Measurements from ENCODE around the gene INO80B.

DNA sequence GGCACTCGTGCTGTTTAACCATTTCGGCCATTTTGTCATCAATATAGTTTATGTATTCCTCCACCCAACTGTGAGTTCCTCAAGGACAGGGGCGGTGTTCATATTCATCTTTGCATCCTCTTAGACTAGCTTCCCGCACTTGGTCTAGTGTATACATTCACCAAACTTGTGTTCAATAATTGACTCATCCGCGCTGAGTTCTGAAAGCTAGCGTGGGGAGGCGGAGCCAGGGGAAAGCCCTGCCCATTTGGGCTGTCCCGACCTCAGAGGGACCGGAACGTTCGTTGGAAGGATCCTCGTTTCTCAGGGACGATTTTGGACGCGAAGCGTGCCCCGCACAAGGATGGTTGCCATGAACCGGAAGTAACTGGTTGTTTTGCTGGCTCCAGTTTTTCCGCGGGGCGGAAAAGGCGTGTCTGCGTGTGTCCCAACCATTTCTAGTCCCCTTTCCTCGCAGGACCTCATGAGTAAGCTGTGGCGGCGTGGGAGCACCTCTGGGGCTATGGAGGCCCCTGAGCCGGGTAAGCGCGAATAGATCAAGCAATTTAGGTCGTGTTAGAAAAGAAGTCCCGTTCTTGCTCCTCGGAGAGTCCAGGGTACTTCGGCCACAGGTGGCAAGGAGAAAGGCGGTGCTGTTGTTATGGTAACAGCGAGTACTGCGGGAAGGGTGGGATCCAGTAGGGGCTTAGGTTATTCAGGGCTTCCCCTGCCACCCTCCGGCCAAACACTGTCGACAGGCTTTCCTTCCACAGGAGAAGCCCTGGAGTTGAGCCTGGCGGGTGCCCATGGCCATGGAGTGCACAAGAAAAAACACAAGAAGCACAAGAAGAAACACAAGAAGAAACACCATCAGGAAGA, at the start of gene INO80B:
- TF ChIP-seq, protein P1, sequence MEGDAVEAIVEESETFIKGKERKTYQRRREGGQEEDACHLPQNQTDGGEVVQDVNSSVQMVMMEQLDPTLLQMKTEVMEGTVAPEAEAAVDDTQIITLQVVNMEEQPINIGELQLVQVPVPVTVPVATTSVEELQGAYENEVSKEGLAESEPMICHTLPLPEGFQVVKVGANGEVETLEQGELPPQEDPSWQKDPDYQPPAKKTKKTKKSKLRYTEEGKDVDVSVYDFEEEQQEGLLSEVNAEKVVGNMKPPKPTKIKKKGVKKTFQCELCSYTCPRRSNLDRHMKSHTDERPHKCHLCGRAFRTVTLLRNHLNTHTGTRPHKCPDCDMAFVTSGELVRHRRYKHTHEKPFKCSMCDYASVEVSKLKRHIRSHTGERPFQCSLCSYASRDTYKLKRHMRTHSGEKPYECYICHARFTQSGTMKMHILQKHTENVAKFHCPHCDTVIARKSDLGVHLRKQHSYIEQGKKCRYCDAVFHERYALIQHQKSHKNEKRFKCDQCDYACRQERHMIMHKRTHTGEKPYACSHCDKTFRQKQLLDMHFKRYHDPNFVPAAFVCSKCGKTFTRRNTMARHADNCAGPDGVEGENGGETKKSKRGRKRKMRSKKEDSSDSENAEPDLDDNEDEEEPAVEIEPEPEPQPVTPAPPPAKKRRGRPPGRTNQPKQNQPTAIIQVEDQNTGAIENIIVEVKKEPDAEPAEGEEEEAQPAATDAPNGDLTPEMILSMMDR (IDR thresholded peaks at IDR 0.05; ENCODE audit: low read depth, low read length, poor library complexity, severe bottlenecking), result peak; percentile 13
- TF ChIP-seq EZH2phosphoT487 (IDR thresholded peaks at IDR 0.05; ENCODE audit: borderline replicate concordance, low read length), result no peak
